ENCODE data around the gene HIVEP3.

HIVEP3 gene

GRCh38 chr1:41731516-41732030 is 187.1 kb downstream of the HIVEP3 start:
- no peak overlapping the region for H3K4me3 ChIP-seq (ENCODE audit: low read depth, low read length)
- no peak for DNase-seq (ENCODE audit: low read depth)
- TF ChIP-seq MYC (IDR thresholded peaks at IDR 0.05; ENCODE audit: low read depth, low read length) (no peak), POLR2A (IDR thresholded peaks at IDR 0.05; ENCODE audit: extremely low read depth, insufficient read length) (no peak), MAX (IDR thresholded peaks at IDR 0.05; ENCODE audit: low read depth, low read length) (no peak), CTCF (IDR thresholded peaks at IDR 0.05; ENCODE audit: low read depth, low read length) (no peak)

- H3K4me3 ChIP-seq (ENCODE audit: low read depth, low read length), result no peak overlapping the region
- 0 out of 2 replicates have a peak, but pooled peaks have one; percentile 9 for TF ChIP-seq MAX (IDR thresholded peaks at IDR 0.05; ENCODE audit: low read depth, low read length)
- TF ChIP-seq CTCF (IDR thresholded peaks at IDR 0.05; ENCODE audit: low read depth, low read length), result no peak
- DNase-seq (ENCODE audit: low read depth), result peak; percentile 71
Observed at GRCh38 chr1:41730806-41731205, 187.9 kb downstream of the HIVEP3 start.

DNA sequence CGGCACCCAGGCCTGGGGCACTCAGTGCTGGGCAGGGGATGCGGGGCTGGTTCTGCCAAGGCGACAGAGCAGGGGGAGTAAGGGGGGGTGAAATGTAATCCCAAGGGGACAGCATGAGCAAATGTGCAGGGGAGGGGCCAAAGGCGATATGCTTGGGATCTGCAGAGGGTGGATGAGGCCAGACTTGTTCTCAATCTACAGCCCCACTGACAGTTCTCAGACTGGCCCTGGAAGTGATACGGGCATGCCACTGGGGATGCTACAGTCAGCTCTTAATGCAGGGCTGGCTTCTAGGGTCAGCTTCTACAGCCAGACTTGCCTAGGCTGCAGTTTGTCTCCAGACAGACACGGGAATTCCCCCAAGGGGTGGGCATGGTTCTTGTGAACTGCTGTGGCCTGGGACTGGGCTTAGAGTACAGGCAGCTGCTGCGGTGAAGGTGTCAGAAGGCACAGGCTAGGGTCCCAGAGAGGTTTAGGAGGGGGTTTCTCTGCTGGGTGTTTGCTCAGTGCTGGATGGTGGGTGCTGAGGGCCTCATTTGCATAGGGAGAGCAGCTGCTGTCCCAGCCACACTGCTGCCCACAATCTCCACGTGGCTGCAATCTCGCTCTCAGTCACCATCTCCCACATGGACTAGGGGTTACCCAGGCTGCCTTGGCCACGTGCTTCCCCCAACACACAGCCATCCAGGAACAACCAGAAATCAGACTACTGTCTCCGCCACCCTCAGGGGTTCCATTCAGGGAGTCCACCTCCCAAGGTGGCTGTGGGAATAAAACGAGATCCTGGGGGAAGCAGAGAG is 190.1 kb downstream of the HIVEP3 start:
- peak; percentile 86 for DNase-seq (ENCODE audit: low read depth)
- no peak overlapping the region for H3K4me3 ChIP-seq (ENCODE audit: low read depth, low read length)
- no peak for TF ChIP-seq POLR2A (IDR thresholded peaks at IDR 0.05; ENCODE audit: extremely low read depth, insufficient read length)
- TF ChIP-seq MAX (IDR thresholded peaks at IDR 0.05; ENCODE audit: low read depth, low read length), result peak; percentile 99
- TF ChIP-seq MYC (IDR thresholded peaks at IDR 0.05; ENCODE audit: low read depth, low read length), result peak; percentile 97
- no peak for TF ChIP-seq CTCF (IDR thresholded peaks at IDR 0.05; ENCODE audit: low read depth, low read length)

- DNase-seq (ENCODE audit: low read depth), result no peak
- TF ChIP-seq POLR2A (IDR thresholded peaks at IDR 0.05; ENCODE audit: extremely low read depth, insufficient read length), result no peak
- no peak for TF ChIP-seq CTCF (IDR thresholded peaks at IDR 0.05; ENCODE audit: low read depth, low read length)
- TF ChIP-seq MAX (IDR thresholded peaks at IDR 0.05; ENCODE audit: low read depth, low read length), result no peak
- TF ChIP-seq MYC (IDR thresholded peaks at IDR 0.05; ENCODE audit: low read depth, low read length), result no peak
- peak overlapping the region; percentile 32 for H3K4me3 ChIP-seq (ENCODE audit: low read depth, low read length)
Observed at GRCh38 chr1:41727749-41728115, 191.0 kb downstream of the HIVEP3 start.

GRCh38 chr1:41726899-41727748 is 191.6 kb downstream of the HIVEP3 start:
- peak overlapping the region; percentile 32 for H3K4me3 ChIP-seq (ENCODE audit: low read depth, low read length)
- DNase-seq (ENCODE audit: low read depth), result peak; percentile 90
- TF ChIP-seq POLR2A (IDR thresholded peaks at IDR 0.05; ENCODE audit: extremely low read depth, insufficient read length) (peak; percentile 47), MYC (IDR thresholded peaks at IDR 0.05; ENCODE audit: low read depth, low read length) (peak; percentile 45), MAX (IDR thresholded peaks at IDR 0.05; ENCODE audit: low read depth, low read length) (peak; percentile 64), CTCF (IDR thresholded peaks at IDR 0.05; ENCODE audit: low read depth, low read length) (peak; percentile 16)
